HG03064 (cell line): ENCODE results near the gene THAP11.
"Not testable (repeated sequence)": the region's sequence is repeated elsewhere in the genome, so short reads cannot be mapped to it uniquely, and the experiment has no call there.

Experiments
- ATAC-seq: cut with Tn5 transposase; IDR thresholded peaks from one replicate; pipeline ENCODE4 v1.9.1; 2021; ENCODE audit warnings: low read depth; ENCODE audit not compliant: unreplicated experiment

THAP11 gene

GRCh38 chr16:67860589-67861398, 18.7 kb downstream of the THAP11 start:
- no peak for ATAC-seq

- no peak for ATAC-seq
Observed at GRCh38 chr16:67861877-67862276, 19.8 kb downstream of the THAP11 start.

- no peak for ATAC-seq
Observed at GRCh38 chr16:67862623-67863583, 20.8 kb downstream of the THAP11 start.

GRCh38 chr16:67864044-67864443, 21.9 kb downstream of the THAP11 start:
- not testable (repeated sequence) for ATAC-seq

GRCh38 chr16:67864594-67864993, 22.5 kb downstream of the THAP11 start:
- ATAC-seq = no peak

- no peak for ATAC-seq
Observed at GRCh38 chr16:67865318-67865717, 23.2 kb downstream of the THAP11 start.

- ATAC-seq = no peak
Observed at GRCh38 chr16:67868290-67868689, 26.2 kb downstream of the THAP11 start.

GRCh38 chr16:67869653-67870052, 27.5 kb downstream of the THAP11 start:
- no peak for ATAC-seq

- ATAC-seq = no peak
Observed at GRCh38 chr16:67871256-67871655, 29.1 kb downstream of the THAP11 start.

- no peak for ATAC-seq
Observed at GRCh38 chr16:67872131-67872630, 30.1 kb downstream of the THAP11 start.

- peak; percentile 58 for ATAC-seq
Observed at GRCh38 chr16:67872631-67873434, 30.7 kb downstream of the THAP11 start, which contains the start of gene EDC4. EDC4 (plus strand) TSS chr16:67873052; CDS start chr16:67873262, 210 bp downstream.

- ATAC-seq = peak; percentile 21
Observed at GRCh38 chr16:67873435-67874370, 31.6 kb downstream of the THAP11 start.

- ATAC-seq = no peak
Observed at GRCh38 chr16:67874372-67874771, 32.3 kb downstream of the THAP11 start.

- no peak for ATAC-seq
Observed at GRCh38 chr16:67877064-67877463, 34.9 kb downstream of the THAP11 start.

- ATAC-seq = no peak
Observed at GRCh38 chr16:67878232-67878631, 36.1 kb downstream of the THAP11 start.

GRCh38 chr16:67878846-67879245, 36.7 kb downstream of the THAP11 start:
- ATAC-seq = no peak

- no peak for ATAC-seq
Observed at GRCh38 chr16:67879462-67879861, 37.3 kb downstream of the THAP11 start.

- ATAC-seq = no peak
Observed at GRCh38 chr16:67879936-67880335, 37.8 kb downstream of the THAP11 start.

- no peak for ATAC-seq
Observed at GRCh38 chr16:67880584-67880983, 38.5 kb downstream of the THAP11 start.
